AG04450 (cell line): ENCODE measurements around the gene RANBP3. TPM values are rescaled to one million over a fixed set of nuclear protein-coding genes. Genes with fewer than 3 reads are reported as not detected.

Experiments used
- CTCF ChIA-PET: fragments of 300-600, 350-600 bp; formaldehyde crosslinking; extraction: SDS; loops from one replicate; lab custom pipeline; 2022; ENCODE audit warnings: antibody characterized with exemption, inconsistent platforms; lab: Charles Lee
- POLR2A ChIA-PET: fragments of 350-600 bp; formaldehyde crosslinking; extraction: SDS; loops from one replicate; lab custom pipeline; 2021; ENCODE audit warnings: antibody characterized with exemption, inconsistent platforms; lab: Yijun Ruan, JAX
- DNase-seq: peaks from one replicate; pipeline ENCODE4 v3.0.0-alpha.2; 2011; ENCODE audit warnings: low read depth, low spot score
- H3K27ac ChIP-seq: one replicate; pipeline ENCODE4 v1.5.1; 2012; ENCODE audit warnings: low read depth, low read length, control low read depth
- H3K27me3 ChIP-seq: one replicate; pipeline ENCODE4 v1.6.0; 2012; ENCODE audit warnings: low read length; ENCODE audit not compliant: control insufficient read depth, insufficient read depth
- H3K4me3 ChIP-seq: 2 replicates; pipeline ENCODE4 v1.5.1; 2011; ENCODE audit warnings: mild to moderate bottlenecking, low read depth, low read length, control low read depth
- H3K9me3 ChIP-seq: 2 replicates; pipeline ENCODE4 v1.5.1; 2012; ENCODE audit warnings: low read length; ENCODE audit not compliant: control insufficient read depth, insufficient read depth
- polyA plus RNA-seq: library from polyadenylated mRNA; depleted of rRNA; stranded (reverse); fragments of >200 nt; gene quantifications from 2 replicates; pipeline ENCODE4 v1.2.3, GENCODE V29; 2011
- TF ChIP-seq, protein P1 (sequence below): IDR thresholded peaks from 2 replicates; pipeline ENCODE4 v1.5.1; 2011; ENCODE audit warnings: low read depth, low read length, control low read depth, inconsistent platforms

The RANBP3 gene
- polyA plus RNA-seq, 1 experiment = 62.6 TPM

DNA sequence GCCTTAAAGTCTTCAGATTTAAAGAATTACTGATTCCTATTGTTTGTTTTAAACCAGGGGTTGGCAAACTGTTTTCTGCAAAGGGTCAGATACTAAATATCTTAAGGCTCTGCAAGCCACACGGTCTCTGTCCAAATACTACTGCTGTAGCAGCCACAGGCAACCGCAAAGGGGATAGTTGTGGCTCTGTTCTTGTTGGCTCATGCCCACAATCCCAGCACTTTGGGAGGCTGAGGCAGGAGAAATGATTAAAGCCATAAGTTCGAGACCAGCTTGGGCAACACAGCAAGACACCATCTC is 22.4 kb downstream of the RANBP3 start:
- POLR2A ChIA-PET = interaction anchor here (1.3 to 1.4 kb wide), 2 partner anchors 11 to 12 kb away, joined by 3 read pairs; no protein-coding TSS in a partner anchor
- no peaks in the 10 kb centered on the region for H3K27me3 ChIP-seq
- no peaks in the 10 kb centered on the region for H3K9me3 ChIP-seq
- H3K4me3 ChIP-seq = no peak overlapping the region
- DNase-seq = no peak
- TF ChIP-seq, protein P1, sequence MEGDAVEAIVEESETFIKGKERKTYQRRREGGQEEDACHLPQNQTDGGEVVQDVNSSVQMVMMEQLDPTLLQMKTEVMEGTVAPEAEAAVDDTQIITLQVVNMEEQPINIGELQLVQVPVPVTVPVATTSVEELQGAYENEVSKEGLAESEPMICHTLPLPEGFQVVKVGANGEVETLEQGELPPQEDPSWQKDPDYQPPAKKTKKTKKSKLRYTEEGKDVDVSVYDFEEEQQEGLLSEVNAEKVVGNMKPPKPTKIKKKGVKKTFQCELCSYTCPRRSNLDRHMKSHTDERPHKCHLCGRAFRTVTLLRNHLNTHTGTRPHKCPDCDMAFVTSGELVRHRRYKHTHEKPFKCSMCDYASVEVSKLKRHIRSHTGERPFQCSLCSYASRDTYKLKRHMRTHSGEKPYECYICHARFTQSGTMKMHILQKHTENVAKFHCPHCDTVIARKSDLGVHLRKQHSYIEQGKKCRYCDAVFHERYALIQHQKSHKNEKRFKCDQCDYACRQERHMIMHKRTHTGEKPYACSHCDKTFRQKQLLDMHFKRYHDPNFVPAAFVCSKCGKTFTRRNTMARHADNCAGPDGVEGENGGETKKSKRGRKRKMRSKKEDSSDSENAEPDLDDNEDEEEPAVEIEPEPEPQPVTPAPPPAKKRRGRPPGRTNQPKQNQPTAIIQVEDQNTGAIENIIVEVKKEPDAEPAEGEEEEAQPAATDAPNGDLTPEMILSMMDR = no peak
- CTCF ChIA-PET = interaction anchor here (12.8 kb wide), 1 partner anchor 12 kb away, joined by 72 read pairs; no protein-coding TSS in a partner anchor
- H3K27ac ChIP-seq = peak overlapping the region; percentile 39

- ChIA-PET POLR2A (interaction anchor here (0.6 to 3.5 kb wide), 4 partner anchors 19 to 126 kb away, joined by 3 to 10 read pairs (median 4); no protein-coding TSS in a partner anchor), CTCF (interaction anchor here (0.9 to 12.8 kb wide), 2 partner anchors 13 to 267 kb away, joined by 5 to 72 read pairs; no protein-coding TSS in a partner anchor)
- TF ChIP-seq, protein P1 = no peak
- H3K27ac ChIP-seq = peak overlapping the region; percentile 89
- DNase-seq = no peak
- no peaks in the 10 kb centered on the region for H3K27me3 ChIP-seq
- H3K4me3 ChIP-seq = no peak overlapping the region
- H3K9me3 ChIP-seq = no peaks in the 10 kb centered on the region
These were observed 23.6 kb downstream of the RANBP3 start for GRCh38 chr19:5954293-5954692.

DNA sequence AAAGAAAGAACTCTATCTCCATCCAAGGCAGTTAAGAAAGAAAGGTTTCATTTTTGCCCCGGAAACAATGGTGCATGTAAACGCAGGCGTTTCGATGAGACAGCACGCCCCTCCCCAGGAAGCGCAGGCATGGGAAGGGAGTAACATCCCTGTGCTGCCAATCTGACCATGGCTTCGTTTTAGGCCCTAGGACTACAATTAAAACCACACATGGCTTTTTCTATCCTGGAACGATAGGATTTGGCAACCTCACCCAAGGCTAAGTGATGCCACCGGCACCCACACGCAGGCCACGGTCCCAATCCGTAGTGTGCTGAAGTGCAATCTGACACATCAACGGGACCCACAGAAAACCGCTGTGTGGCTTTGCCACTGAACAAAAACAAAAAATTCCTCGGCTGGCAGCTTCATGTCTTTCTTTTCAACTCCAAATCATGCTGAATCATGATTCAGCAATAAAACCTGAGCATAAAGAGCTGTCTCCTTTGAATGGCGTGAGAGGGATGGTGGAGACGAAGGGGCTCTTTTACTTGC is 24.2 kb downstream of the RANBP3 start:
- no peaks in the 10 kb centered on the region for H3K27me3 ChIP-seq
- TF ChIP-seq, protein P1 = no peak
- H3K4me3 ChIP-seq = no peak overlapping the region
- no peak for DNase-seq
- ChIA-PET CTCF (interaction anchor here (0.9 to 12.8 kb wide), 2 partner anchors 13 to 267 kb away, joined by 5 to 72 read pairs; no protein-coding TSS in a partner anchor), POLR2A (interaction anchor here (0.8 to 3.5 kb wide), 3 partner anchors 18 to 126 kb away, joined by 3 to 10 read pairs (median 4); no protein-coding TSS in a partner anchor)
- no peaks in the 10 kb centered on the region for H3K9me3 ChIP-seq
- H3K27ac ChIP-seq = peak overlapping the region; percentile 89

GRCh38 chr19:5953030-5953589 is 24.8 kb downstream of the RANBP3 start:
- peak overlapping the region; percentile 89 for H3K27ac ChIP-seq
- no peaks in the 10 kb centered on the region for H3K27me3 ChIP-seq
- CTCF ChIA-PET = interaction anchor here (0.6 to 12.8 kb wide), 3 partner anchors 14 to 180 kb away, joined by 3 to 72 read pairs (median 12); partner anchors contain the start of gene NRTN
- DNase-seq = no peak
- no peaks in the 10 kb centered on the region for H3K9me3 ChIP-seq
- POLR2A ChIA-PET = interaction anchor here (1.0 to 3.5 kb wide), 2 partner anchors 18 to 49 kb away, joined by 3 to 10 read pairs; no protein-coding TSS in a partner anchor
- no peak overlapping the region for H3K4me3 ChIP-seq
- TF ChIP-seq, protein P1 = no peak
